OCI-LY7 (cell line): ENCODE data around the gene YY2. TPM values are rescaled to one million over a fixed set of nuclear protein-coding genes. Genes with fewer than 3 reads are reported as not detected.

Experiments used
- BruUV-seq: library from RNA; stranded (reverse); fragments of 400-500 nt; replicated peaks from 2 replicates; lab custom pipeline; 2021; lab: Mats Ljungman, UMichigan
- CTCF ChIA-PET: fragments of 300-600 bp; sonication (Branson Sonifier 250); formaldehyde crosslinking; loops from one replicate; lab custom pipeline; 2022; ENCODE audit warnings: antibody characterized with exemption; ENCODE audit not compliant: unreplicated experiment; lab: Charles Lee
- POLR2A ChIA-PET: fragments of 300-600 bp; sonication (Branson Sonifier 250); formaldehyde crosslinking; loops from one replicate; lab custom pipeline; 2022; ENCODE audit warnings: antibody characterized with exemption; lab: Charles Lee
- DNase-seq: peaks from one replicate; pipeline ENCODE4 v3.0.0-alpha.2; 2015; ENCODE audit warnings: low spot score
- H2AFZ ChIP-seq: fragments of 200-600 bp; sonication (generic), shearing (Covaris generic); 2 replicates; pipeline ENCODE4 v1.6.1; 2014; ENCODE audit warnings: mild to moderate bottlenecking, antibody characterized with exemption, low read length, moderate library complexity
- H3K27ac ChIP-seq: fragments of 200-600 bp; sonication (generic); 2 replicates; pipeline ENCODE4 v1.5.1; 2014; ENCODE audit warnings: mixed run types, low read depth, mild to moderate bottlenecking, moderate library complexity, low read length, inconsistent platforms; ENCODE audit not compliant: poor library complexity, severe bottlenecking
- H3K36me3 ChIP-seq: fragments of 200-600 bp; sonication (generic); 2 replicates; pipeline ENCODE4 v1.6.1; 2014; ENCODE audit warnings: mild to moderate bottlenecking, antibody characterized with exemption, low read length, moderate library complexity, mixed read lengths; ENCODE audit not compliant: insufficient read depth
- H3K4me1 ChIP-seq: fragments of 200-600 bp; sonication (generic); 2 replicates; pipeline ENCODE4 v1.5.1; 2014; ENCODE audit warnings: mild to moderate bottlenecking, low read length; ENCODE audit not compliant: insufficient read depth, poor library complexity, severe bottlenecking
- H3K4me2 ChIP-seq: fragments of 200-600 bp; sonication (generic); 2 replicates; pipeline ENCODE4 v1.6.1; 2014; ENCODE audit warnings: mild to moderate bottlenecking, low read length
- H3K4me3 ChIP-seq: fragments of 200-600 bp; sonication (generic); 2 replicates; pipeline ENCODE4 v1.5.1; 2014; ENCODE audit warnings: mild to moderate bottlenecking, low read depth, low read length; ENCODE audit not compliant: poor library complexity, severe bottlenecking
- H3K79me2 ChIP-seq: fragments of 200-600 bp; sonication (generic); 2 replicates; pipeline ENCODE4 v1.6.1; 2016; ENCODE audit warnings: low read depth, mild to moderate bottlenecking, low read length, moderate library complexity, mixed read lengths; ENCODE audit not compliant: insufficient read depth
- H3K9me2 ChIP-seq: fragments of 200-600 bp; sonication (generic); 2 replicates; pipeline ENCODE4 v1.6.1; 2016; ENCODE audit warnings: mild to moderate bottlenecking, low read length, mixed read lengths; ENCODE audit not compliant: insufficient read depth
- H3K9me3 ChIP-seq: fragments of 200-600 bp; sonication (generic); 2 replicates; pipeline ENCODE4 v1.6.1; 2014; ENCODE audit warnings: mild to moderate bottlenecking, mixed run types, low read length, mixed read lengths
- H4K20me1 ChIP-seq: fragments of 200-600 bp; sonication (generic); 2 replicates; pipeline ENCODE4 v1.6.1; 2014; ENCODE audit warnings: mild to moderate bottlenecking, antibody characterized with exemption, low read length, moderate library complexity, mixed read lengths; ENCODE audit not compliant: insufficient read depth
- EZH2phosphoT487 ChIP-seq: fragments of 200-600 bp; sonication (generic); IDR thresholded peaks from 2 replicates; pipeline ENCODE4 v1.6.1; 2018; ENCODE audit warnings: low read depth, borderline replicate concordance, mild to moderate bottlenecking, mixed run types, antibody characterized with exemption, low read length, moderate library complexity, mixed read lengths
- intact Hi-C: fragments of 100-400 bp; cut with micrococcal nuclease; formaldehyde crosslinking; loops from one replicate; pipeline ENCODE4 v1.10.0; 2022; ENCODE audit not compliant: unreplicated experiment
- small RNA-seq: library from RNA; depleted of rRNA; stranded (forward); fragments of <200 nt; gene quantifications from one replicate; pipeline ENCODE3, GENCODE V24; 2014
- total RNA-seq, 2 experiments: library from RNA; depleted of rRNA in 1 of 2; stranded (reverse); fragments of >200 nt in 1 of 2; shearing (Covaris generic) in 1 of 2; gene quantifications; 2 replicates each; pipeline ENCODE4 v1.2.3, GENCODE V29; 2014 to 2022
- TF ChIP-seq, protein P1 (sequence below): fragments of 200-600 bp; sonication (generic); conservative IDR thresholded peaks from 2 replicates; pipeline ENCODE4 v1.5.1; 2014; ENCODE audit warnings: mild to moderate bottlenecking, antibody characterized with exemption, low read length, moderate library complexity, mixed read lengths

YY2 gene
- total RNA-seq, 2 experiments from 2014 or later, result 2.4 to 3.7 TPM

DNA sequence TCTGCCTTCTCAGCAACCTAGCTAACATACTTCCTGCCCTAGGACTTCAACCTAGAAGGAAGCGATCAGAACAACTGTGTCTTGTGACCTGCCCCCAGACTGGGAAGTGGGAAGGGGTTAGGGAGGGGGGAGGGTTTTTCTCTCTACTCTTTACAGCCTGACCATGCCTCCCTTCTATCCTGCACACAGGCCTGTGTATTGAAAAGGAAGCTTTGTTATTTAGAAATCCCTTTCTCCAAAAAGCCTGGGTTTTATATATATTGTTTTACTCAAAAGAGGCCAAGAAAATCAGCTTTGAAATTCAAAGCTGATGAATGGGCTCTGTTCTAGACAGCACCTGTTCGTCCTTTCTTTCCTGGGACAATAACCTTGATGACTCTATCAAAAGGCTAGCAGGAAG, 49.5 kb downstream of the YY2 start:
- ChIA-PET POLR2A (interaction anchor here (0.5 kb wide), 1 partner anchor 25 kb away, joined by 3 read pairs; no protein-coding TSS in a partner anchor), CTCF (no interaction called here)
- no peaks in the 10 kb centered on the region for H3K9me2 ChIP-seq
- H3K4me2 ChIP-seq, result no peak overlapping the region
- H3K4me3 ChIP-seq, result no peak overlapping the region
- intact Hi-C loops, result no loop called here
- H2AFZ ChIP-seq, result no peak overlapping the region
- no peaks in the 10 kb centered on the region for H4K20me1 ChIP-seq
- H3K27ac ChIP-seq, result no peak overlapping the region
- H3K9me3 ChIP-seq, result no peaks in the 10 kb centered on the region
- no peak for TF ChIP-seq EZH2phosphoT487
- TF ChIP-seq, protein P1, sequence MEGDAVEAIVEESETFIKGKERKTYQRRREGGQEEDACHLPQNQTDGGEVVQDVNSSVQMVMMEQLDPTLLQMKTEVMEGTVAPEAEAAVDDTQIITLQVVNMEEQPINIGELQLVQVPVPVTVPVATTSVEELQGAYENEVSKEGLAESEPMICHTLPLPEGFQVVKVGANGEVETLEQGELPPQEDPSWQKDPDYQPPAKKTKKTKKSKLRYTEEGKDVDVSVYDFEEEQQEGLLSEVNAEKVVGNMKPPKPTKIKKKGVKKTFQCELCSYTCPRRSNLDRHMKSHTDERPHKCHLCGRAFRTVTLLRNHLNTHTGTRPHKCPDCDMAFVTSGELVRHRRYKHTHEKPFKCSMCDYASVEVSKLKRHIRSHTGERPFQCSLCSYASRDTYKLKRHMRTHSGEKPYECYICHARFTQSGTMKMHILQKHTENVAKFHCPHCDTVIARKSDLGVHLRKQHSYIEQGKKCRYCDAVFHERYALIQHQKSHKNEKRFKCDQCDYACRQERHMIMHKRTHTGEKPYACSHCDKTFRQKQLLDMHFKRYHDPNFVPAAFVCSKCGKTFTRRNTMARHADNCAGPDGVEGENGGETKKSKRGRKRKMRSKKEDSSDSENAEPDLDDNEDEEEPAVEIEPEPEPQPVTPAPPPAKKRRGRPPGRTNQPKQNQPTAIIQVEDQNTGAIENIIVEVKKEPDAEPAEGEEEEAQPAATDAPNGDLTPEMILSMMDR, result no peak
- no peak for DNase-seq
- H3K4me1 ChIP-seq, result no peaks in the 10 kb centered on the region
- H3K36me3 ChIP-seq, result no peaks in the 10 kb centered on the region
- H3K79me2 ChIP-seq, result no peaks in the 10 kb centered on the region
- BruUV-seq, result no TSS peak

DNA sequence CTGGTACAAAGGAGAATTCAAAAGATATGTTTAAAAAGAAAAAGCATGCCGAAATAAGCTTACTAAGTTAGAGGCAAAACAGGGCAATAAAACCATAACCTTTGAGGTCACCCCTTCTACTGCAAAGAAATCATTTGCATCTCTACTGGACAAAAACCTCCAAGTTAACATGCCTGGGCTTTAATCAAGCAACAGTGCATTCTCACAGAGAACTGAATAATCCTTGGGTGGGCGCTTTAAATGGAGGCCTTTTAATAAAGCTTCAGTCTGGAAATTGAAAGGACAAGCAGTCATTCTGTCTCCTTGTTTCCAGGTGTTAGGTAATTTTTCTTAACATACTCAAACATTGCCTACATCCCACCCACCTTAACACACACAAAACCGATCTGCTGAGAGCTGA, 50.2 kb downstream of the YY2 start:
- Histone ChIP-seq H3K4me3 (no peak overlapping the region), H3K79me2 (no peaks in the 10 kb centered on the region), H3K4me1 (no peaks in the 10 kb centered on the region), H3K27ac (no peak overlapping the region), H3K4me2 (no peak overlapping the region), H3K9me2 (no peaks in the 10 kb centered on the region), H3K9me3 (no peaks in the 10 kb centered on the region), H2AFZ (no peak overlapping the region), H3K36me3 (no peaks in the 10 kb centered on the region), H4K20me1 (no peaks in the 10 kb centered on the region)
- TF ChIP-seq, protein P1, result no peak
- TF ChIP-seq EZH2phosphoT487, result no peak
- ChIA-PET CTCF (no interaction called here), POLR2A (no interaction called here)
- no TSS peak for BruUV-seq
- DNase-seq, result no peak
- intact Hi-C loops, result no loop called here

DNA sequence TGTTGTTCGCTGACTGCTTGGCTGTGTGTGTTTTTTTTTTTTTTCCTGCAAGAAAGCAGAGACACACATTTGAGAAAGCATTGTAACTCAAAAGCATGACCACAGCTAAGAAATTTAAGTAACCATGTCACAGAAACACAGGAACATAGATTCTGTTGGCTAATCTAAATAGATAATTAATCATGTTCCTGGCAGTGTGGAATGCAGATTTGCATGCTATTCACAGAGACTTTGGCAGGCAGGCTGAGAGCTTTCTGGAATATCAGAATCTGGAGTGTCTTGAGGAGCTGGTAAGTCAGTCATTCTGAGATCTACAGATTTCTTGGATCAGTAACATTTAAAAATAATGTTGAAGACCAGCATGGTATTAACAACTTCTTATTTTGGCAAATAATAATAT, 51.5 kb downstream of the YY2 start:
- Histone ChIP-seq H3K4me3 (no peak overlapping the region), H2AFZ (no peak overlapping the region), H3K9me3 (no peaks in the 10 kb centered on the region), H3K4me1 (no peaks in the 10 kb centered on the region), H3K4me2 (no peak overlapping the region), H3K27ac (no peak overlapping the region), H3K9me2 (no peaks in the 10 kb centered on the region), H4K20me1 (no peaks in the 10 kb centered on the region), H3K79me2 (no peaks in the 10 kb centered on the region), H3K36me3 (no peaks in the 10 kb centered on the region)
- no peak for DNase-seq
- BruUV-seq, result no TSS peak
- TF ChIP-seq EZH2phosphoT487, result no peak
- TF ChIP-seq, protein P1, result no peak
- ChIA-PET CTCF (no interaction called here), POLR2A (no interaction called here)
- intact Hi-C loops, result no loop called here

Small RNAs within 50 kb of the gene (small RNA-seq; reads per million reads assigned to genes)
- gene U73479.1, result not detected

Other genes starting within 250 kb of the YY2 start
- not detected in 2 replicates for gene KLHL34, start 197.7 kb upstream of the YY2 start, total RNA-seq (2014; rRNA removed; shearing (Covaris generic))
- gene KLHL34, start 197.7 kb upstream of the YY2 start, total RNA-seq (2022), result not detected in 2 replicates
- not detected in 2 replicates for gene SMPX, start 97.9 kb upstream of the YY2 start, total RNA-seq (2014; rRNA removed; shearing (Covaris generic))
- not detected in 2 replicates for gene SMPX, start 97.9 kb upstream of the YY2 start, total RNA-seq (2022)
- gene MBTPS2, start 16.4 kb upstream of the YY2 start, total RNA-seq (2014; rRNA removed; shearing (Covaris generic)), result 3.1 and 4.7 TPM in 2 replicates
- gene MBTPS2, start 16.4 kb upstream of the YY2 start, total RNA-seq (2022), result 14.9 and 15.8 TPM in 2 replicates
- gene SMS, start 84.7 kb downstream of the YY2 start, total RNA-seq (2014; rRNA removed; shearing (Covaris generic)), result 59.6 and 64.9 TPM in 2 replicates
- 86.3 and 88.3 TPM in 2 replicates for gene SMS, start 84.7 kb downstream of the YY2 start, total RNA-seq (2022)
- gene PHEX, start 176.3 kb downstream of the YY2 start, total RNA-seq (2014; rRNA removed; shearing (Covaris generic)), result 0.09 TPM in 1 of 2 replicates, not detected in the other
- gene PHEX, start 176.3 kb downstream of the YY2 start, total RNA-seq (2022), result not detected in 2 replicates